Activated naive CD8-positive, alpha-beta T cell (primary cell): ENCODE measurements around the gene DGKG.

Experiments used
- H3K27ac Mint-ChIP-seq: one replicate; pipeline ENCODE4 v1.8.0; 2021; ENCODE audit warnings: mixed read lengths
- H3K27me3 Mint-ChIP-seq: one replicate; pipeline ENCODE4 v1.8.0; 2021; ENCODE audit warnings: mixed read lengths
- H3K36me3 Mint-ChIP-seq: one replicate; pipeline ENCODE4 v1.8.0; 2021; ENCODE audit warnings: mixed read lengths
- H3K4me1 Mint-ChIP-seq: one replicate; pipeline ENCODE4 v1.8.0; 2021; ENCODE audit warnings: low read depth, mixed read lengths
- H3K4me3 Mint-ChIP-seq: one replicate; pipeline ENCODE4 v1.8.0; 2021; ENCODE audit warnings: mild to moderate bottlenecking, mixed read lengths
- H3K9me3 Mint-ChIP-seq: one replicate; pipeline ENCODE4 v1.8.0; 2021; ENCODE audit warnings: low read depth, mixed read lengths

DGKG gene

DNA sequence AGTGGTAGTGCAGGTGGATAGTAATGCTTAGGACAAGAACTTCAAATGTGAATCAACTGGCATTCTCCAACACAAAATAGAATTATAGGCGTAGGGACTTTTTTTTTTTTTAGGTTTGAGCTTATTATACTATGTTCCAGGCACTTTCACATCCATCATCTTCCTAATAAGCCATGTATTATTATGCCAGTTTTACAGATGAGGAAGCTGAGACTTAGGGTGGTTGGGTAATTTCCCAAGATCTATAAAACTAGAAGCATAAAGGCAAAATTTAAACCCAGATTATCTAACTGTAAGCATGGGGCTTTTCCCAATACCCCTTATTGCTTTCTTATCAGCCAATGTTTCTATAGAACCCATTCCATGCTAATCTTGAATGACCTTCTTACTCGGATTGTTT, 178.0 kb downstream of the DGKG start:
- Mint-ChIP-seq H3K27me3 (no peaks in the 10 kb centered on the region), H3K4me1 (peaks cover 14% of the 10 kb centered on the region), H3K27ac (no peak overlapping the region)

GRCh38 chr3:186182850-186183249, 179.2 kb downstream of the DGKG start:
- H3K9me3 Mint-ChIP-seq, result no peaks in the 10 kb centered on the region
- H3K4me1 Mint-ChIP-seq, result peaks cover 14% of the 10 kb centered on the region
- no peaks in the 10 kb centered on the region for H3K27me3 Mint-ChIP-seq
- no peak overlapping the region for H3K4me3 Mint-ChIP-seq
- no peak overlapping the region for H3K27ac Mint-ChIP-seq
- H3K36me3 Mint-ChIP-seq, result no peaks in the 10 kb centered on the region

More for the DNA sequence above, 178.0 kb downstream of the DGKG start:
- H3K36me3 Mint-ChIP-seq, result no peaks in the 10 kb centered on the region
- no peak overlapping the region for H3K4me3 Mint-ChIP-seq
- no peaks in the 10 kb centered on the region for H3K9me3 Mint-ChIP-seq

- Mint-ChIP-seq H3K27ac (no peak overlapping the region), H3K9me3 (no peaks in the 10 kb centered on the region), H3K27me3 (no peaks in the 10 kb centered on the region), H3K36me3 (no peaks in the 10 kb centered on the region), H3K4me3 (no peak overlapping the region), H3K4me1 (peaks cover 14% of the 10 kb centered on the region)
Measured at GRCh38 chr3:186181901-186182300, 180.1 kb downstream of the DGKG start.

GRCh38 chr3:186180891-186181481, 181.0 kb downstream of the DGKG start:
- H3K4me1 Mint-ChIP-seq, result peaks cover 11% of the 10 kb centered on the region
- H3K9me3 Mint-ChIP-seq, result no peaks in the 10 kb centered on the region
- no peak overlapping the region for H3K4me3 Mint-ChIP-seq
- no peak overlapping the region for H3K27ac Mint-ChIP-seq
- H3K27me3 Mint-ChIP-seq, result no peaks in the 10 kb centered on the region
- no peaks in the 10 kb centered on the region for H3K36me3 Mint-ChIP-seq

DNA sequence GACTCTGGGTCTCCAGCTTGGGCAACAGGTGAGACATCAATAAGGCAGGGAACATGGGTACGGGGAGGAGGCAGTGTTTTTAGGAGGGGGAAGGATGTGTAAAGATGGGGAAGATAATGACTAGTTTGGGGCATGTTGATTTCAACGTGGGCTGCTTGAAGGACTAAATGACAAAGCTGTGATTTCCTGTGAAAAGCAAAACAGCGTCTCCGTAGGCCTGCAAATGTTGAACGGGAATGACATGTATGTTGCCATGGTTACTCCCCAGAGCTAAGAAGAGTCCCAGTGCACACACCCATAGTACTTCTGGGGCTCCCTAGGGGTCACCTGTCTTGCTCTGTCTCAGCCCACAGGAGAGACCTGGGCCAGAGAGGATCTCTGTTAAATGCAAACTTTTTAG, 181.9 kb downstream of the DGKG start:
- Mint-ChIP-seq H3K4me3 (no peak overlapping the region), H3K27ac (no peak overlapping the region)

DNA sequence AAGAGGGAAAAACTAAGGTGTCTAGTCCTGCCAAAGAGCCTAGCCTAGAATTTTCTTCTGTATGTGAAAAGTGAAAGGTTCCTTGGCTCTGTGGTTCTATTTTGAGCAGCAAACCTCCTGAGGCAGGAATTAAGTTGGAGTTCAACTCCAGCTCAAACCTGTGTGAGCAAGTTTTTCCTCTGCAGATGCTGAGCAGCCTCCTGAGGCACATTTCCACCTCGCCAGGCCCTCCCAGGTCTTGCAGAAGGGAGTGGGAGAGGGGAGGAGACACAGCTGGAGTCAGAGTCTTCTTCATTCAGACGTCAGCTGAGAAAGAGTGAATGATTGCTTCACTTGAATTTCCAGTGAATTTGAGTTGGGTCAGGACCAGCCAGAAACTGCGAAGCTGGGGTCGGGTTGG, 183.6 kb downstream of the DGKG start:
- no peaks in the 10 kb centered on the region for H3K27me3 Mint-ChIP-seq
- H3K4me1 Mint-ChIP-seq, result no peaks in the 10 kb centered on the region
- H3K4me3 Mint-ChIP-seq, result no peak overlapping the region
- no peaks in the 10 kb centered on the region for H3K36me3 Mint-ChIP-seq
- no peaks in the 10 kb centered on the region for H3K9me3 Mint-ChIP-seq
- H3K27ac Mint-ChIP-seq, result no peak overlapping the region

More for the DNA sequence above, 181.9 kb downstream of the DGKG start:
- Mint-ChIP-seq H3K4me1 (peaks cover 7% of the 10 kb centered on the region), H3K36me3 (no peaks in the 10 kb centered on the region), H3K27me3 (no peaks in the 10 kb centered on the region), H3K9me3 (no peaks in the 10 kb centered on the region)

DNA sequence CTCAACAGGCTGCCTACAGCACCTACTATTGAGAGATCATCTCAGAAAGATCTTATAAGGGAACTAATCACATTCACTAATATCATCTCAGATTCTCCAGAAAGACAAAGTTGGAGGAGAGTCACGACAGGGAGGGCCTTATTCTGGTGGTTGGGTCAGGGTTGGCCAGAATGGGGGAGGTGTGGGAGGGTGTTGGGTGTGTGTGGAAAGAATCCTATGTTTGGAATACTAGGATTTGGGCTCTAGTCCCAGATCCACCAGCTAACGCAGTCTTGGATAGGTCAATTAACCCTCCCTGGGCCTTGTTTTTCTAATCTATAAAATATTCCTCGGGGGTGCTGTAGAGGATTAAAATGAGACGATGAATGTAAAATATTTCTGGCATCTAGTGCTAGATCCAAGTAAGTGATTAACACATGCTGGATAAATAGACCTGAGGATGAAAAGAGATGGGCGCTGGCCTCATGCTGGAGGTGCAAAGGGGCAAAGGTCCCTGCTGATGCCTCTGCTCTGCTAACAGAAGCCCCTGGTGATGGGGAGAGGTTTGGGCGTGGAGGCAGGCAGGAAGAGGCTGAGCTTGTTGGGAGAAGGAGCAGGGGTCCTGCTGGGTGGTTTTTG, 185.6 kb downstream of the DGKG start:
- Mint-ChIP-seq H3K4me3 (no peak overlapping the region), H3K4me1 (no peaks in the 10 kb centered on the region)

DNA sequence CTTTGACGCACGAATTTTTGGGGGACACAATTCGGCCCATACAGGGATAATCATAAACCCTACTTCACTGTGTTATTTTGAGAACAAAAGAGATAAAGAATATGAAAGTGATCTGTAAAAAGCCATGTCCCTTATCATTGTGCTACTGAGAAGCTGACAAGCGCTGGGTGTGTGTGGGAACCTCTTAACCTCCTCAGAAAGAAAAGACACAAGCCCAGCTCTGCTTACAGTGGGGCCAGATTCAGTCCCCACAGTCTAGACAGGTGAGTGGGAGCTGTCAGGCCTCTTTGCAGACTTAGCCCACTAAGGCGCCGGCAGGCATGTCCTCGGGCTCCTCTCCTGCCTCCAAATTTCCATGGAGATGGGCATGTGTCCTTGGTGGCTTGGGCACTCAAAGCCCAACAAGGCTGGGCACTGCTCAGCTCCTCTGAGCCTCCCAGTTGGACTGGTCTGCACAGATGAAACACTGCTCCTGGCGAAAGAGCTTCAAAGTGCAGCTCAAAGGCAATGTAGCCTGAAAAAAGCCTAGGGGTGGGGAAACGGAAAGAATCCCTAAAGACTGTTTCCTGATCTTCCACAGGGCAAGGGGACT, 188.7 kb downstream of the DGKG start:
- Mint-ChIP-seq H3K36me3 (no peaks in the 10 kb centered on the region), H3K4me3 (no peak overlapping the region), H3K4me1 (no peaks in the 10 kb centered on the region), H3K27ac (no peak overlapping the region), H3K27me3 (no peaks in the 10 kb centered on the region), H3K9me3 (no peaks in the 10 kb centered on the region)

More for the DNA sequence above, 185.6 kb downstream of the DGKG start:
- H3K36me3 Mint-ChIP-seq, result no peaks in the 10 kb centered on the region
- H3K9me3 Mint-ChIP-seq, result no peaks in the 10 kb centered on the region
- no peaks in the 10 kb centered on the region for H3K27me3 Mint-ChIP-seq
- no peak overlapping the region for H3K27ac Mint-ChIP-seq

DNA sequence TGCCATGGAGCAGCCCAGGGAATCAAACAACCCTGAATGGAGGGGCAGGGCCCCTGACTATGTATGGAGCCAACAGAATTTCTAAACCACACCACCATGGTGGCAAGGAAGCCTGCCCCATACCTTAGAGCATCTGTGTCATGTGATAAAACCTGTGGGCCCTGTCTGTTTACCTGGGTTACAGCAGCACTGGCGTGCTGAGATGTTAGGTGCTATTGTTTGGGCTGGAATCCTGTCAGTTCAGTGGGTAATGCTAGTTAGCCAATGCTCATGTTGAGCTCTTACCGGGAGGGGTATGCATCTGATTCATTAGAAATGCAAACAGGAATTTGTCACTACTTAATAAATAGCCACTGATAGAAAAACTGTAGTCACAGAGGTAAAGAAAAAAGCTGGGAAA, 189.7 kb downstream of the DGKG start:
- H3K4me1 Mint-ChIP-seq, result no peaks in the 10 kb centered on the region
- H3K27me3 Mint-ChIP-seq, result peaks cover 4% of the 10 kb centered on the region
- H3K9me3 Mint-ChIP-seq, result no peaks in the 10 kb centered on the region
- H3K4me3 Mint-ChIP-seq, result no peak overlapping the region
- H3K27ac Mint-ChIP-seq, result no peak overlapping the region
- no peaks in the 10 kb centered on the region for H3K36me3 Mint-ChIP-seq

GRCh38 chr3:186171521-186171920, 190.5 kb downstream of the DGKG start:
- H3K36me3 Mint-ChIP-seq, result no peaks in the 10 kb centered on the region
- H3K4me3 Mint-ChIP-seq, result no peak overlapping the region
- H3K9me3 Mint-ChIP-seq, result no peaks in the 10 kb centered on the region
- no peak overlapping the region for H3K27ac Mint-ChIP-seq
- no peaks in the 10 kb centered on the region for H3K4me1 Mint-ChIP-seq
- peaks cover 4% of the 10 kb centered on the region for H3K27me3 Mint-ChIP-seq

GRCh38 chr3:186170516-186170915, 191.5 kb downstream of the DGKG start:
- H3K9me3 Mint-ChIP-seq, result no peaks in the 10 kb centered on the region
- H3K36me3 Mint-ChIP-seq, result no peaks in the 10 kb centered on the region
- H3K27ac Mint-ChIP-seq, result no peak overlapping the region
- H3K4me1 Mint-ChIP-seq, result no peaks in the 10 kb centered on the region
- no peak overlapping the region for H3K4me3 Mint-ChIP-seq
- H3K27me3 Mint-ChIP-seq, result peaks cover 8% of the 10 kb centered on the region

DNA sequence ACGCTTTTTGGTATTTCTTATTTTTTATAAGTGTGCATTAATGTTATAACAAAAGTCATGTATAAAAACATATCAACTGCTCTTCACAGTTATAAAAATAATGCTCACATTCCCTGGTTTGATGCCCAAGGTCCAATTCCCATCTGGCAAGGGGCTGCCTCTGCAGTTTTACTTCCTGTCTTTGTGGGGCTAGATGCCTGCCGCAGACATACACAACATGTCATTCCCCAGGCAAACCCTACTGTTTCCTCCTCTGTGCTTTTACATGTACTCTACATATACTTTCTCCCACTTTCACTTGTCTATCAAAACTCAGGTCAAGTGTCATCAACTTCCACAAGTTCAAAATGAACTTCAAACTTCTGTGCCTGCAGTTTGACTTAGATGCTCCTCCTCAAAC, 192.7 kb downstream of the DGKG start:
- H3K4me1 Mint-ChIP-seq, result no peaks in the 10 kb centered on the region
- H3K36me3 Mint-ChIP-seq, result no peaks in the 10 kb centered on the region
- H3K4me3 Mint-ChIP-seq, result no peak overlapping the region
- no peak overlapping the region for H3K27ac Mint-ChIP-seq
- H3K27me3 Mint-ChIP-seq, result peaks cover 8% of the 10 kb centered on the region
- H3K9me3 Mint-ChIP-seq, result no peaks in the 10 kb centered on the region

GRCh38 chr3:186168976-186169375, 193.1 kb downstream of the DGKG start:
- Mint-ChIP-seq H3K27ac (no peak overlapping the region), H3K27me3 (peaks cover 11% of the 10 kb centered on the region), H3K9me3 (no peaks in the 10 kb centered on the region), H3K36me3 (no peaks in the 10 kb centered on the region), H3K4me1 (no peaks in the 10 kb centered on the region), H3K4me3 (no peak overlapping the region)

- peaks cover 13% of the 10 kb centered on the region for H3K27me3 Mint-ChIP-seq
- H3K4me1 Mint-ChIP-seq, result no peaks in the 10 kb centered on the region
- no peaks in the 10 kb centered on the region for H3K36me3 Mint-ChIP-seq
- H3K27ac Mint-ChIP-seq, result no peak overlapping the region
- no peaks in the 10 kb centered on the region for H3K9me3 Mint-ChIP-seq
- H3K4me3 Mint-ChIP-seq, result no peak overlapping the region
Measured at GRCh38 chr3:186167646-186168395, 194.2 kb downstream of the DGKG start.
